ENCODE measurements around the gene COL25A1.

COL25A1 gene

DNA sequence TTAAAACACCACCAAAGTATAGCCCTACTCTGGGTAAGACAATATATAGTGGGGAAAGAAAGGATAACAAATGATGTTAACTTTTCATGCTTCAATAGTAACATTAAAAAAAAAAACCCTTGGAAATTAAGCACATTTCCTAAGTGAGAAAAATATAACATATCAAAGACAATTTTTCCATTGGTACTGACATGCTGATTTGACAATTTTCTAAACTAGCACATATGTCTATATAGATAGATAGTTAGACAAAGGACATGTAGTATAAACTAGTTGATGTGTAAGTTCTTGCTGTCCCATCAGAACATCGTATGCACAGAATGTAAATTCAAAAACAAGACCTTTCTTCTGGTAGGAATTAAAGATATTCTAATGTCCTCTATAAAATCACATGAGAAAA lies 492.4 kb downstream of the COL25A1 start:
- Histone ChIP-seq H3K36me3 (replicated peaks; ENCODE audit: low read depth, low read length) (no peaks in the 10 kb centered on the region), H3K27me3 (ENCODE audit: low read depth, low read length) (no peaks in the 10 kb centered on the region), H3K79me2 (ENCODE audit: low read length) (no peaks in the 10 kb centered on the region), H3K4me3 (ENCODE audit: low read length) (no peak overlapping the region), H4K20me1 (ENCODE audit: insufficient read depth, low read length) (no peaks in the 10 kb centered on the region), H3K27ac (ENCODE audit: low read length) (no peak overlapping the region), H3K9me3 (ENCODE audit: insufficient read depth, low read length) (no peaks in the 10 kb centered on the region), H2AFZ (ENCODE audit: low read depth, low read length) (no peak overlapping the region), H3K9ac (ENCODE audit: low read length) (no peak overlapping the region), H3K4me2 (ENCODE audit: low read length) (no peak overlapping the region), H3K4me1 (ENCODE audit: low read length) (no peaks in the 10 kb centered on the region)
- TF ChIP-seq EZH2phosphoT487 (IDR thresholded peaks at IDR 0.05; ENCODE audit: low read depth) (no peak), CTCF (IDR thresholded peaks at IDR 0.05; ENCODE audit: low read depth, low read length) (no peak)

- Histone ChIP-seq H3K9ac (ENCODE audit: low read length) (no peak overlapping the region), H3K79me2 (ENCODE audit: low read length) (no peaks in the 10 kb centered on the region), H3K9me3 (ENCODE audit: insufficient read depth, low read length) (no peaks in the 10 kb centered on the region), H3K27ac (ENCODE audit: low read length) (no peak overlapping the region), H4K20me1 (ENCODE audit: insufficient read depth, low read length) (no peaks in the 10 kb centered on the region), H3K4me2 (ENCODE audit: low read length) (no peak overlapping the region), H3K4me1 (ENCODE audit: low read length) (no peaks in the 10 kb centered on the region), H3K27me3 (ENCODE audit: low read depth, low read length) (no peaks in the 10 kb centered on the region), H3K36me3 (replicated peaks; ENCODE audit: low read depth, low read length) (no peaks in the 10 kb centered on the region), H2AFZ (ENCODE audit: low read depth, low read length) (no peak overlapping the region), H3K4me3 (ENCODE audit: low read length) (no peak overlapping the region)
- TF ChIP-seq EZH2phosphoT487 (IDR thresholded peaks at IDR 0.05; ENCODE audit: low read depth) (no peak), CTCF (IDR thresholded peaks at IDR 0.05; ENCODE audit: low read depth, low read length) (no peak)
Observed at GRCh38 chr4:108804648-108805273, 497.7 kb downstream of the COL25A1 start.

- Histone ChIP-seq H4K20me1 (ENCODE audit: insufficient read depth, low read length) (no peaks in the 10 kb centered on the region), H3K4me3 (ENCODE audit: low read length) (no peak overlapping the region), H3K79me2 (ENCODE audit: low read length) (no peaks in the 10 kb centered on the region), H3K36me3 (replicated peaks; ENCODE audit: low read depth, low read length) (no peaks in the 10 kb centered on the region), H3K4me1 (ENCODE audit: low read length) (no peaks in the 10 kb centered on the region), H3K9me3 (ENCODE audit: insufficient read depth, low read length) (no peaks in the 10 kb centered on the region), H3K4me2 (ENCODE audit: low read length) (no peak overlapping the region), H2AFZ (ENCODE audit: low read depth, low read length) (no peak overlapping the region), H3K27ac (ENCODE audit: low read length) (no peak overlapping the region), H3K9ac (ENCODE audit: low read length) (no peak overlapping the region), H3K27me3 (ENCODE audit: low read depth, low read length) (no peaks in the 10 kb centered on the region)
- no peak for TF ChIP-seq EZH2phosphoT487 (IDR thresholded peaks at IDR 0.05; ENCODE audit: low read depth)
Observed at GRCh38 chr4:108799306-108799705, 503.2 kb downstream of the COL25A1 start.

DNA sequence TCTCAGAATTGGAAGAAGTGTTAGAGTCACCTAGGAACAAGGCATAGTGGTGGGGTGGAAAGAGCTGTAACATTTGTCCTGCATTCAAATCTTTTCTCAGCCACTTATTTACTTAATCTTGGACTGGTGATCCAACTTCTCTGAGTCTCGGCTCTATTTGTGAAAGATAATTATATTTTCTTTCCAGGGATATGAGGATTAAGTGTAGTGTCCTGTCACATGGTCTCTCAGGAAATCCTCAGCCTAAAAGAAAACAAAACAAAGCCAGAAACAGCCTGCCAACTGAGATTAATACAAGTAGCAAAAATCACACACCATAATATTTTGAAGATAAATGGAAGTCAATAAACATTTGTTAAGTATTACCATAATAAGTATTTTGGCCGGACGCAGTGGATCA lies 506.3 kb downstream of the COL25A1 start:
- no peaks in the 10 kb centered on the region for H3K27me3 ChIP-seq (ENCODE audit: low read depth, low read length)
- no peaks in the 10 kb centered on the region for H4K20me1 ChIP-seq (ENCODE audit: insufficient read depth, low read length)
- TF ChIP-seq CTCF (IDR thresholded peaks at IDR 0.05; ENCODE audit: low read depth, low read length) (no peak), EZH2phosphoT487 (IDR thresholded peaks at IDR 0.05; ENCODE audit: low read depth) (no peak)
- H3K4me2 ChIP-seq (ENCODE audit: low read length): no peak overlapping the region
- H3K9me3 ChIP-seq (ENCODE audit: insufficient read depth, low read length): no peaks in the 10 kb centered on the region
- no peak overlapping the region for H2AFZ ChIP-seq (ENCODE audit: low read depth, low read length)
- H3K4me3 ChIP-seq (ENCODE audit: low read length): no peak overlapping the region
- no peaks in the 10 kb centered on the region for H3K36me3 ChIP-seq (replicated peaks; ENCODE audit: low read depth, low read length)
- H3K27ac ChIP-seq (ENCODE audit: low read length): no peak overlapping the region
- H3K9ac ChIP-seq (ENCODE audit: low read length): no peak overlapping the region
- H3K4me1 ChIP-seq (ENCODE audit: low read length): no peaks in the 10 kb centered on the region
- H3K79me2 ChIP-seq (ENCODE audit: low read length): no peaks in the 10 kb centered on the region
